ENCODE measurements around the gene DLX3. TPM values are rescaled to one million over a fixed set of nuclear protein-coding genes. Genes with fewer than 3 reads are reported as not detected.

The DLX3 gene
- polyA plus RNA-seq, 1 donor: 0.66 TPM

DNA sequence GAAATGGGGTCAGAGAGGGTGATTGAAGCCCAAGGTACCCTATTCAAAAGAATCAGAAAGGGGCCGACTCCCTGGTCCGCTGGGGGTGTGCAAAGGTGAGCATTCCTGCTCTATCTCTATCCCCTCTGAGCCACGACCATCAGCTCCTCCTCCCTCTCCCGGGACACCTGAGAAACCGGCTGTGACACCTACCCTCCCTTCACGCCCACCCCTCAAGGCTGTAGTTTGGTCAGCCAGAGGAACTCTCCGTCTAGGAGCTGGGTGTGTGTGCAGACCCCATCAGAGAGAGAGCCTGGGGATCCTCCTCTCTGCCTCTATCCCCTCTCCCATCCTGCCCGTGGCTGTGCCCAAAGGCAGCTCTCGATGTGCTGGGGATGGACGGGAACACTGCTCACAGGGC, 53.6 kb downstream of the DLX3 start:
- H3K4me1 ChIP-seq (ENCODE audit: control insufficient read depth, insufficient read depth, low read length): peaks cover 9% of the 10 kb centered on the region
- H3K27me3 ChIP-seq (ENCODE audit: control insufficient read depth, insufficient read depth, low read length): peaks cover 37% of the 10 kb centered on the region
- no CpG with 5 or more reads among the region's 10 CpGs for WGBS (ENCODE audit: insufficient coverage, low lambda C conversion rate)
- DNase-seq: no peak
- H3K36me3 ChIP-seq (ENCODE audit: control insufficient read depth, insufficient read depth, low read length): no peaks in the 10 kb centered on the region
- H3K27ac ChIP-seq (ENCODE audit: low read length): no peak overlapping the region
- no peaks in the 10 kb centered on the region for H3K9me3 ChIP-seq (ENCODE audit: control insufficient read depth, low read depth, low read length)
- H3K4me3 ChIP-seq (ENCODE audit: low read length): no peak overlapping the region

Other genes with a start within 250 kb of the DLX3 start
- gene FAM117A, start 231.1 kb downstream of the DLX3 start, polyA plus RNA-seq: 10.9 TPM
- 31.6 TPM for gene KAT7, start 206.5 kb downstream of the DLX3 start, polyA plus RNA-seq
- 0.39 TPM for gene TAC4, start 147.2 kb downstream of the DLX3 start, polyA plus RNA-seq
- gene DLX4, start 26.0 kb downstream of the DLX3 start, polyA plus RNA-seq: 3.9 TPM
- 61.8 TPM for gene ITGA3, start 60.9 kb upstream of the DLX3 start, polyA plus RNA-seq
- gene PDK2, start 100.1 kb upstream of the DLX3 start, polyA plus RNA-seq: 78.5 TPM
- gene SAMD14, start 134.9 kb upstream of the DLX3 start, polyA plus RNA-seq: 5.7 TPM
- 30.7 TPM for gene PPP1R9B, start 155.5 kb upstream of the DLX3 start, polyA plus RNA-seq
- gene SGCA, start 170.8 kb upstream of the DLX3 start, polyA plus RNA-seq: 1.2 TPM
- 488 TPM for gene COL1A1, start 206.4 kb upstream of the DLX3 start, polyA plus RNA-seq

Data from large intestine (tissue), 3 donors.